CD4-positive, alpha-beta T cell (primary cell): Measurements from ENCODE around the gene ELANE. TPM values are rescaled to one million over a fixed set of nuclear protein-coding genes. Genes with fewer than 3 reads are reported as not detected.

ENCODE experiments used
- ATAC-seq: fragments of 200-7000 bp; cut with Tn5 transposase; one replicate; pipeline ENCODE4 v1.10.0; 2022; ENCODE audit warnings: mild to moderate bottlenecking; ENCODE audit not compliant: poor library complexity
- CTCF ChIA-PET: fragments of 350-600 bp; sonication (Branson Sonifier 250); formaldehyde crosslinking; loops from one replicate; lab custom pipeline; 2021; ENCODE audit warnings: antibody characterized with exemption, inconsistent platforms; lab: Charles Lee
- POLR2A ChIA-PET: fragments of 350-600 bp; sonication (Branson Sonifier 250); formaldehyde crosslinking; loops from one replicate; lab custom pipeline; 2021; ENCODE audit warnings: antibody characterized with exemption, inconsistent platforms; lab: Charles Lee
- DNase-seq, 14 experiments: peaks; one replicate each; pipeline ENCODE4 v3.0.0-alpha.2; 2013 to 2020; ENCODE audit warnings: mixed read lengths in 2 of 14
- H3K27ac ChIP-seq, 2 donors: one replicate each; pipeline versions ENCODE4 v1.5.1 to v1.7.0; 2013; ENCODE audit warnings: low read length in 2 of 2, low read depth in 1 of 2, mild to moderate bottlenecking in 1 of 2
- H3K27me3 ChIP-seq, 2 experiments: 1 replicate in 1 of 2; 2 replicates in 1 of 2; pipeline versions ENCODE4 v1.6.1 to v1.7.0; 2013; ENCODE audit warnings: low read length in 2 of 2, control low read depth in 1 of 2, mild to moderate bottlenecking in 1 of 2, moderate library complexity in 1 of 2; ENCODE audit not compliant: insufficient read depth in 2 of 2, control insufficient read depth in 1 of 2
- H3K36me3 ChIP-seq: one replicate; pipeline ENCODE4 v1.6.1; 2013; ENCODE audit warnings: low read length, control low read depth; ENCODE audit not compliant: insufficient read depth
- H3K4me1 ChIP-seq: one replicate; pipeline ENCODE4 v1.6.1; 2013; ENCODE audit warnings: low read length, control low read depth; ENCODE audit not compliant: insufficient read depth
- H3K4me3 ChIP-seq: one replicate; pipeline ENCODE4 v1.5.1; 2013; ENCODE audit warnings: mild to moderate bottlenecking, low read length, moderate library complexity
- H3K9me3 ChIP-seq, 2 experiments: 1 replicate in 1 of 2; 2 replicates in 1 of 2; pipeline versions ENCODE4 v1.6.1 to v1.7.0; 2013; ENCODE audit warnings: low read length in 2 of 2, mild to moderate bottlenecking in 2 of 2, control low read depth in 1 of 2, moderate library complexity in 1 of 2; ENCODE audit not compliant: control insufficient read depth in 1 of 2, insufficient read depth in 1 of 2
- H3K27ac Mint-ChIP-seq: one replicate; pipeline ENCODE4 v1.8.0; 2020; ENCODE audit warnings: mixed read lengths
- H3K27me3 Mint-ChIP-seq: one replicate; pipeline ENCODE4 v1.8.0; 2021; ENCODE audit warnings: mixed read lengths
- H3K36me3 Mint-ChIP-seq: one replicate; pipeline ENCODE4 v1.8.0; 2021; ENCODE audit warnings: low read depth, mixed read lengths
- H3K4me1 Mint-ChIP-seq: one replicate; pipeline ENCODE4 v1.8.0; 2021; ENCODE audit warnings: low read depth, mixed read lengths
- H3K4me3 Mint-ChIP-seq: one replicate; pipeline ENCODE4 v1.8.0; 2020; ENCODE audit warnings: mild to moderate bottlenecking, mixed read lengths
- H3K9me3 Mint-ChIP-seq: one replicate; pipeline ENCODE4 v1.8.0; 2020; ENCODE audit warnings: mixed read lengths
- CTCF ChIP-seq: fragments of 200-600 bp; IDR thresholded peaks from one replicate; pipeline ENCODE4 v1.8.0; 2022; ENCODE audit warnings: antibody characterized with exemption, mild to moderate bottlenecking
- intact Hi-C, 2 experiments: fragments of 100-400 bp; cut with DNase I in 1 of 2; cut with micrococcal nuclease in 1 of 2; formaldehyde crosslinking; loops; one replicate each; pipeline versions ENCODE4 v1.15.1 to v1.9.0; 2023 to 2025; cut with DNase I, micrococcal nuclease
- total RNA-seq, 174 experiments: library from RNA in 2 of 174; stranded (reverse) in 2 of 174; gene quantifications; one replicate each; pipeline ENCODE4 v1.2.3 and lab custom pipeline; 2021 to 2026

The ELANE gene
- total RNA-seq, 2 experiments from 2014 or later = not detected

GRCh38 chr19:827710-828321 is 24.3 kb upstream of the ELANE start, which contains the start of gene AZU1:
TSS of gene AZU1 (plus strand) at chr19:827837. CDS start at chr19:827847, 10 bp downstream.
- DNase-seq (peak in 1 of 14 experiments; percentile 40), ATAC-seq (no peak)
- ChIA-PET CTCF (no interaction called here), POLR2A (no interaction called here)
- Mint-ChIP-seq H3K9me3 (no peaks in the 10 kb centered on the region), H3K27me3 (peaks cover 15% of the 10 kb centered on the region), H3K4me3 (no peak within 1 kb of the TSS), H3K4me1 (no peaks in the 10 kb centered on the region), H3K27ac (no peak within 1 kb of the TSS), H3K36me3 (no peaks in the 10 kb centered on the region)
- H3K27ac ChIP-seq = no peak within 1 kb of the TSS
- no peaks in the 10 kb centered on the region for H3K36me3 ChIP-seq
- H3K4me3 ChIP-seq = no peak within 1 kb of the TSS
- TF ChIP-seq CTCF = no peak
- intact Hi-C loops = no loop called here
- peaks cover 0 to 4% of the 10 kb centered on the region in 2 experiments for H3K9me3 ChIP-seq
- H3K4me1 ChIP-seq = peaks cover 3% of the 10 kb centered on the region
- H3K27me3 ChIP-seq = peaks cover 8 to 16% of the 10 kb centered on the region in 2 experiments

- no peak for ATAC-seq
- H3K36me3 ChIP-seq = no peaks in the 10 kb centered on the region
- intact Hi-C loops = no loop called here
- TF ChIP-seq CTCF = no peak
- ChIA-PET POLR2A (no interaction called here), CTCF (no interaction called here)
- Mint-ChIP-seq H3K36me3 (no peaks in the 10 kb centered on the region), H3K27ac (no peak overlapping the region), H3K9me3 (no peaks in the 10 kb centered on the region), H3K4me1 (no peaks in the 10 kb centered on the region), H3K27me3 (peaks cover 3% of the 10 kb centered on the region), H3K4me3 (no peak overlapping the region)
- no peak overlapping the region for H3K4me3 ChIP-seq
- H3K4me1 ChIP-seq = no peaks in the 10 kb centered on the region
- no peak overlapping the region for H3K27ac ChIP-seq
- no peaks in the 10 kb centered on the region for H3K9me3 ChIP-seq
- peaks cover 0 to 7% of the 10 kb centered on the region in 2 experiments for H3K27me3 ChIP-seq
- DNase-seq = no peak
Observed at GRCh38 chr19:829129-829758, 22.9 kb upstream of the ELANE start.

GRCh38 chr19:831407-832369 is 20.4 kb upstream of the ELANE start:
- peaks cover 0 to 3% of the 10 kb centered on the region in 2 experiments for H3K9me3 ChIP-seq
- H3K27me3 ChIP-seq = peaks cover 4 to 13% of the 10 kb centered on the region in 2 experiments
- CTCF ChIA-PET = no interaction called here
- H3K36me3 Mint-ChIP-seq = no peaks in the 10 kb centered on the region
- TF ChIP-seq CTCF = no peak
- ATAC-seq (no peak), DNase-seq (no peak)
- POLR2A ChIA-PET = no interaction called here
- no peaks in the 10 kb centered on the region for H3K9me3 Mint-ChIP-seq
- no peak overlapping the region for H3K4me3 ChIP-seq
- H3K27ac ChIP-seq = no peak overlapping the region
- no peaks in the 10 kb centered on the region for H3K36me3 ChIP-seq
- no peaks in the 10 kb centered on the region for H3K4me1 Mint-ChIP-seq
- peaks cover 7% of the 10 kb centered on the region for H3K27me3 Mint-ChIP-seq
- no peak overlapping the region for H3K4me3 Mint-ChIP-seq
- no peak overlapping the region for H3K27ac Mint-ChIP-seq
- intact Hi-C loops = no loop called here
- no peaks in the 10 kb centered on the region for H3K4me1 ChIP-seq
